Measurements from ENCODE around the gene ASTN1.
"Not testable (repeated sequence)": the region's sequence is repeated elsewhere in the genome, so short reads cannot be mapped to it uniquely, and the experiment has no call there.

Gene ASTN1

GRCh38 chr1:177091040-177091439 is 73.5 kb downstream of the ASTN1 start:
- Histone ChIP-seq H3K4me3 (ENCODE audit: low read depth, low read length) (no peak overlapping the region), H3K4me1 (ENCODE audit: control insufficient read depth, insufficient read depth, low read length) (no peaks in the 10 kb centered on the region), H3K36me3 (ENCODE audit: control insufficient read depth, insufficient read depth, low read length) (no peaks in the 10 kb centered on the region), H3K9ac (ENCODE audit: low read depth, low read length) (no peak overlapping the region), H3K27me3 (ENCODE audit: control insufficient read depth, insufficient read depth, low read length) (no peaks in the 10 kb centered on the region), H3K9me3 (ENCODE audit: control insufficient read depth, insufficient read depth, low read length) (no peaks in the 10 kb centered on the region)

GRCh38 chr1:177088966-177089365 is 75.5 kb downstream of the ASTN1 start:
- Histone ChIP-seq H3K4me3 (ENCODE audit: low read depth, low read length) (no peak overlapping the region), H3K36me3 (ENCODE audit: control insufficient read depth, insufficient read depth, low read length) (no peaks in the 10 kb centered on the region), H3K9me3 (ENCODE audit: control insufficient read depth, insufficient read depth, low read length) (no peaks in the 10 kb centered on the region), H3K4me1 (ENCODE audit: control insufficient read depth, insufficient read depth, low read length) (no peaks in the 10 kb centered on the region), H3K27me3 (ENCODE audit: control insufficient read depth, insufficient read depth, low read length) (no peaks in the 10 kb centered on the region), H3K9ac (ENCODE audit: low read depth, low read length) (no peak overlapping the region)

- no peaks in the 10 kb centered on the region for H3K9me3 ChIP-seq (ENCODE audit: control insufficient read depth, insufficient read depth, low read length)
- no peak overlapping the region for H3K9ac ChIP-seq (ENCODE audit: low read depth, low read length)
- H3K4me3 ChIP-seq (ENCODE audit: low read depth, low read length), result no peak overlapping the region
- H3K27me3 ChIP-seq (ENCODE audit: control insufficient read depth, insufficient read depth, low read length), result no peaks in the 10 kb centered on the region
- H3K4me1 ChIP-seq (ENCODE audit: control insufficient read depth, insufficient read depth, low read length), result no peaks in the 10 kb centered on the region
- H3K36me3 ChIP-seq (ENCODE audit: control insufficient read depth, insufficient read depth, low read length), result no peaks in the 10 kb centered on the region
Observed at GRCh38 chr1:177082855-177083693, 81.4 kb downstream of the ASTN1 start.

GRCh38 chr1:177080564-177080963 is 83.9 kb downstream of the ASTN1 start:
- Histone ChIP-seq H3K27me3 (ENCODE audit: control insufficient read depth, insufficient read depth, low read length) (no peaks in the 10 kb centered on the region), H3K9me3 (ENCODE audit: control insufficient read depth, insufficient read depth, low read length) (no peaks in the 10 kb centered on the region), H3K4me3 (ENCODE audit: low read depth, low read length) (no peak overlapping the region), H3K4me1 (ENCODE audit: control insufficient read depth, insufficient read depth, low read length) (no peaks in the 10 kb centered on the region), H3K9ac (ENCODE audit: low read depth, low read length) (no peak overlapping the region), H3K36me3 (ENCODE audit: control insufficient read depth, insufficient read depth, low read length) (no peaks in the 10 kb centered on the region)

- no peaks in the 10 kb centered on the region for H3K4me1 ChIP-seq (ENCODE audit: control insufficient read depth, insufficient read depth, low read length)
- no peaks in the 10 kb centered on the region for H3K9me3 ChIP-seq (ENCODE audit: control insufficient read depth, insufficient read depth, low read length)
- H3K9ac ChIP-seq (ENCODE audit: low read depth, low read length), result no peak overlapping the region
- H3K36me3 ChIP-seq (ENCODE audit: control insufficient read depth, insufficient read depth, low read length), result no peaks in the 10 kb centered on the region
- H3K4me3 ChIP-seq (ENCODE audit: low read depth, low read length), result no peak overlapping the region
- H3K27me3 ChIP-seq (ENCODE audit: control insufficient read depth, insufficient read depth, low read length), result no peaks in the 10 kb centered on the region
Observed at GRCh38 chr1:177077734-177078499, 86.6 kb downstream of the ASTN1 start.

- Histone ChIP-seq H3K4me1 (ENCODE audit: control insufficient read depth, insufficient read depth, low read length) (no peaks in the 10 kb centered on the region), H3K27me3 (ENCODE audit: control insufficient read depth, insufficient read depth, low read length) (no peaks in the 10 kb centered on the region), H3K36me3 (ENCODE audit: control insufficient read depth, insufficient read depth, low read length) (no peaks in the 10 kb centered on the region), H3K9me3 (ENCODE audit: control insufficient read depth, insufficient read depth, low read length) (no peaks in the 10 kb centered on the region), H3K9ac (ENCODE audit: low read depth, low read length) (no peak overlapping the region), H3K4me3 (ENCODE audit: low read depth, low read length) (no peak overlapping the region)
Observed at GRCh38 chr1:177077006-177077405, 87.5 kb downstream of the ASTN1 start.

- H3K4me3 ChIP-seq (ENCODE audit: low read depth, low read length); H3K9me3 ChIP-seq (ENCODE audit: control insufficient read depth, insufficient read depth, low read length); H3K4me1 ChIP-seq (ENCODE audit: control insufficient read depth, insufficient read depth, low read length); H3K27me3 ChIP-seq (ENCODE audit: control insufficient read depth, insufficient read depth, low read length); H3K36me3 ChIP-seq (ENCODE audit: control insufficient read depth, insufficient read depth, low read length); H3K9ac ChIP-seq (ENCODE audit: low read depth, low read length): not testable (repeated sequence)
Observed at GRCh38 chr1:177074811-177075210, 89.7 kb downstream of the ASTN1 start.

- no peaks in the 10 kb centered on the region for H3K36me3 ChIP-seq (ENCODE audit: control insufficient read depth, insufficient read depth, low read length)
- H3K27me3 ChIP-seq (ENCODE audit: control insufficient read depth, insufficient read depth, low read length), result peaks cover 16% of the 10 kb centered on the region
- H3K4me3 ChIP-seq (ENCODE audit: low read depth, low read length), result no peak overlapping the region
- peaks cover 4% of the 10 kb centered on the region for H3K4me1 ChIP-seq (ENCODE audit: control insufficient read depth, insufficient read depth, low read length)
- H3K9ac ChIP-seq (ENCODE audit: low read depth, low read length), result no peak overlapping the region
- H3K9me3 ChIP-seq (ENCODE audit: control insufficient read depth, insufficient read depth, low read length), result no peaks in the 10 kb centered on the region
Observed at GRCh38 chr1:177069490-177069889, 95.0 kb downstream of the ASTN1 start.

GRCh38 chr1:177067752-177068410 is 96.6 kb downstream of the ASTN1 start:
- peaks cover 4% of the 10 kb centered on the region for H3K4me1 ChIP-seq (ENCODE audit: control insufficient read depth, insufficient read depth, low read length)
- H3K9me3 ChIP-seq (ENCODE audit: control insufficient read depth, insufficient read depth, low read length), result no peaks in the 10 kb centered on the region
- H3K36me3 ChIP-seq (ENCODE audit: control insufficient read depth, insufficient read depth, low read length), result no peaks in the 10 kb centered on the region
- no peak overlapping the region for H3K4me3 ChIP-seq (ENCODE audit: low read depth, low read length)
- H3K9ac ChIP-seq (ENCODE audit: low read depth, low read length), result no peak overlapping the region
- H3K27me3 ChIP-seq (ENCODE audit: control insufficient read depth, insufficient read depth, low read length), result peaks cover 19% of the 10 kb centered on the region

- no peaks in the 10 kb centered on the region for H3K36me3 ChIP-seq (ENCODE audit: control insufficient read depth, insufficient read depth, low read length)
- H3K4me3 ChIP-seq (ENCODE audit: low read depth, low read length), result no peak overlapping the region
- no peak overlapping the region for H3K9ac ChIP-seq (ENCODE audit: low read depth, low read length)
- peaks cover 22% of the 10 kb centered on the region for H3K27me3 ChIP-seq (ENCODE audit: control insufficient read depth, insufficient read depth, low read length)
- no peaks in the 10 kb centered on the region for H3K9me3 ChIP-seq (ENCODE audit: control insufficient read depth, insufficient read depth, low read length)
- H3K4me1 ChIP-seq (ENCODE audit: control insufficient read depth, insufficient read depth, low read length), result peaks cover 4% of the 10 kb centered on the region
Observed at GRCh38 chr1:177065430-177065829, 99.1 kb downstream of the ASTN1 start.

GRCh38 chr1:177063648-177064047 is 100.9 kb downstream of the ASTN1 start:
- Histone ChIP-seq H3K27me3 (ENCODE audit: control insufficient read depth, insufficient read depth, low read length) (peaks cover 22% of the 10 kb centered on the region), H3K4me1 (ENCODE audit: control insufficient read depth, insufficient read depth, low read length) (peaks cover 4% of the 10 kb centered on the region), H3K9ac (ENCODE audit: low read depth, low read length) (no peak overlapping the region), H3K9me3 (ENCODE audit: control insufficient read depth, insufficient read depth, low read length) (no peaks in the 10 kb centered on the region), H3K4me3 (ENCODE audit: low read depth, low read length) (no peak overlapping the region), H3K36me3 (ENCODE audit: control insufficient read depth, insufficient read depth, low read length) (no peaks in the 10 kb centered on the region)

Measured in iPS-15b (cell line).